GM21360 (cell line): ENCODE measurements around the gene SLC25A33.
"Not testable (repeated sequence)": the region's sequence is repeated elsewhere in the genome, so short reads cannot be mapped to it uniquely, and the experiment has no call there.

Experiments used
- ATAC-seq: cut with Tn5 transposase; IDR thresholded peaks from one replicate; pipeline ENCODE4 v1.9.1; 2021; ENCODE audit warnings: mild to moderate bottlenecking, moderate library complexity; ENCODE audit not compliant: unreplicated experiment

Gene SLC25A33, protein sequence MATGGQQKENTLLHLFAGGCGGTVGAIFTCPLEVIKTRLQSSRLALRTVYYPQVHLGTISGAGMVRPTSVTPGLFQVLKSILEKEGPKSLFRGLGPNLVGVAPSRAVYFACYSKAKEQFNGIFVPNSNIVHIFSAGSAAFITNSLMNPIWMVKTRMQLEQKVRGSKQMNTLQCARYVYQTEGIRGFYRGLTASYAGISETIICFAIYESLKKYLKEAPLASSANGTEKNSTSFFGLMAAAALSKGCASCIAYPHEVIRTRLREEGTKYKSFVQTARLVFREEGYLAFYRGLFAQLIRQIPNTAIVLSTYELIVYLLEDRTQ

DNA sequence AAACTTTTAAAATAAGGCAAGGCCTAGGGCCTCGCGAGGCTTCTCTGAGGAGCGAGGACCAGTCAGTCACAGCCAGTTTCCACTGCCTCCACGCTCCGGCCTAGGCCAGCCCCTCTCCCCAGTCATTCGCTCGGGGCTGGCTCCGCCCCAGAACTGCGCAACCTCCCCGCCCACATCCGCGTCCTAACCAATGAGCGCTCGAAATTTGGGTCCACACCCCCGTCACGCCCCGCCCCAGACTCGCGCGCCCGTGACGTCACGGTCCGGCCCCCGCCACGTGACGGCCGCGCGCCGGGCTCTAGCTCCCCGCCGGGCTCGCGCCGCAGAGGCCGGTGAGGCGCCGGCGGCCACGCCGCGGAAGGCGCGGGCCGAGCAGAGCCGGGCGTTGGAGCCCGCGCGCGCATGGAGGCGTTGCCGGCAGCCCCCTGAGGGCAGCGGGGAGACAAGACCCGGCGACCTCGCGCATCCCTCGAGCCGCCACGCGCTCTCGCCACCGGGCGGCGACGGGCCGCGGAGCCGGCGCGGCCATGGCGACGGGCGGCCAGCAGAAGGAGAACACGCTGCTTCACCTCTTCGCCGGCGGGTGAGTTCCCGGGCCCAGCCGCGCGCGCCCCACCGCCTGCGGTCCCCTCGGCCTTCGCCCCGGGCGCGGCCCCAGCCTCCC lies at the start of gene SLC25A33:
SLC25A33 (plus strand) TSS at position 301 of the 664 bp plus-strand sequence; CDS start at position 528, 227 bp downstream.
- peak; percentile 90 for ATAC-seq

DNA sequence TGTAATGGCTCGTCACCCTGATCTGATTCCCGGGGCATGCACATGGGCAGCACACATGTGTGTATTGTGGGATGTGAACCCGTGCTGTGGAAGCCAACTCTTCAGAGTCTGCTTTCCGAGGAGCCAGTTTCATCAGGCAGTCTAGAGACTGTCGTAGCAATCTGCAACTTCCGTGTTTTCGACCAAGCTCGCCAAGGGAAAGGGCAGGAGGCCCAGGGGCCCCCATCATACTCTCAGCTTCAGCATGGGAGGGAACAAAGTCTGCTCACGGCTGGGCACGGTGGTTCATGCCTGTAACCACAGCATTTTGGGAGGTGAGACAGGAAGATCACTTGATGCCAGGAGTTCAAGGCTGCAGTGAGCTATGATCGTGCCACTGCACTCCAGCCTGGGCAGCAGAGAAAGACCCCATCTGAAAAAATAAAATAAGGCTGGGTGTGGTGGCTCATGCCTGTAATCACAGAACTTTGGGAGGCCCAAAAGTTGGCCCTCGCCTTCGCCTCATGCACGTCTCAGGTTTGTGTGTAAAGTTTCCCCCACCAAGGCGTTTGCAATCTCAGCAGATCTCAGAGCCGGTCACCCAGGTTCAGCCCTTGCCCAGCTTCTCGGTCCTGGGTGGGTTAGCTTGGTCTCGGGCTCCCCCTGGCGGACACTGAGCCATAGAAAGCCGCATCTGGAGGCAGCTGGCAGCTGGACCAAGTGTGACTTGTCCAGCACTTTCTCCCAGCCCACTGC lies 48.5 kb upstream of the SLC25A33 start:
- no peak for ATAC-seq

DNA sequence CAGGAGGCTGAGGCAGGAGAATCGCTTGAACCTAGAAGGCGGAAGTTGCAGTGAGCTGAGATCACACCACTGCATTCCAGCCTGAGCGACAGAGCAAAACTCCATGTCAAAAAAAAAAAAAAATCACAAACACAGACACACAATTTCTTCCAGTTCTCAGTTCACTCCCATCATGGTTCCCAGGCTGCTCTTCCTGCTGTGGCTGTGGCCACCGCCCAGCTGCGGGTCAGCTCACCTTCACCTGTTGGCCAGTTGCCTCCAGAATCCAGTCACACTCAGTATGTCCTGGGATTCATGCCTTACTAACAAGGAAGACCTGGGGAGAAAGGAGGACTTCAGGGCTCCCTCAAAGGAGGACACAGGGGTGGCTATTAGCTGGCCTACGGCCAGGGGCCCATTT lies 45.9 kb upstream of the SLC25A33 start:
- no peak for ATAC-seq

DNA sequence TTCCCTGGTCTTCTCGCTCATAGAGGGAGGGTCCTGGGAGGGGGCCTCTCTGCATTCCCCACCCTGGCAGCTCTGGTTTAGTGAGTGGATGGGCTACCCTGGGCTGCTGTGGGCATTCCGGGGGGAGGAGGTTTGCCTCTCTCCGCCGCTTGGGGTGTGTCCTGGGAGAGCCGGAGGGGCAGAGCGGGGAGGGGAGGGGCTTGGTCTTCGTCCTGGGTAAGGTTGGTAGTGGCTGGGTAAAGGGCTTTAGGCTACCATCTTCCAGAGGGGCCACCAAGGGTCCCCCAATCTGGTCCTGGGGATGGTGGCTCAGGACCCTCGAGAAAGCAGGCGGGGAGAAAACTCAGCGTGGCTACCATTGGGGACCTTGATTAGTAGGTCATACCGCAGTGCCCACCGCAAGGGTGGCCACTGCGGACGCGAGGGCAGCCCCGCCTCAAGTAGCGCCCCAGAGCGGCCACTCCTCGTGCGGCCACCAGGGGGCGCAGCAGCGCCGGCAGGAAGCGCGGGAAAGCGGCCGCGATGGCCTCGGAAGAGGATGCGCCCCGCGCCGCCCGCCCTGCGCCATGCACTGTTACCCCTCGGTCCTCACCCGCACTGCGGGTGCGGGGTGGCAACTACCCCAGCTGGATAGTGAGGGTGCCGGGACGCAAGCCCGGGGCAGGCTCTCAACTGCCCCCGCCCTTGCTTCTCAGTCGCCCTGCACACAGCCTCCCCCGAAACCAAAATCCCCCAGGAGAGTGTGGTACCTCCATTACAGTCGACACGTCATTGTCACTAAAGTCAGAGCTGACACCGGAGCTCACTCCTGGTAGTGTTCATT lies 44.1 kb upstream of the SLC25A33 start:
- no peak for ATAC-seq

DNA sequence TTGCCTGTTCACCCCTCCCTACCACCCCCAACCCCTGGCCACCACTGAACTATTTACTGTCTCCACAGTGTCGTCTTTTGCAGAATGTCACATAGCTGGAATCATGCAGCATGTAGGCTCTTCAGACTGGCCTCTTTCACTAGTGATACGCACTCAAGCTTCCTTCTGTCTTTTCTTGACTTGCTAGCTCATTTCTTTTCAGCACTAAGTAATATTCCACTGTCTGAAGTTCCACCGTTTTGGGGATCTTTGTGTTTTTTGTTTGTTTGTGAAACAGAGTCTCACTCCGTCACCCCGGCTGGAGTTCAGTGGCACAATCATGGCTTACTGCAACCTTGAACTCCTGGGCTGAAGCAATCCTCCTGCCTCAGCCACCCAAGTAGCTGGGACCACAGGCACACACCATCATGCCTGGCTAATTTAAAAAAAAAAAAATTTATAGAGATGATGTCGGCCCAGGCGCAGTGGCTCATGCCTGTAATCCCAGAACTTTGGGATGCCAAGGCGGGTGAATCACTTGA lies 43.4 kb upstream of the SLC25A33 start:
- no peak for ATAC-seq

DNA sequence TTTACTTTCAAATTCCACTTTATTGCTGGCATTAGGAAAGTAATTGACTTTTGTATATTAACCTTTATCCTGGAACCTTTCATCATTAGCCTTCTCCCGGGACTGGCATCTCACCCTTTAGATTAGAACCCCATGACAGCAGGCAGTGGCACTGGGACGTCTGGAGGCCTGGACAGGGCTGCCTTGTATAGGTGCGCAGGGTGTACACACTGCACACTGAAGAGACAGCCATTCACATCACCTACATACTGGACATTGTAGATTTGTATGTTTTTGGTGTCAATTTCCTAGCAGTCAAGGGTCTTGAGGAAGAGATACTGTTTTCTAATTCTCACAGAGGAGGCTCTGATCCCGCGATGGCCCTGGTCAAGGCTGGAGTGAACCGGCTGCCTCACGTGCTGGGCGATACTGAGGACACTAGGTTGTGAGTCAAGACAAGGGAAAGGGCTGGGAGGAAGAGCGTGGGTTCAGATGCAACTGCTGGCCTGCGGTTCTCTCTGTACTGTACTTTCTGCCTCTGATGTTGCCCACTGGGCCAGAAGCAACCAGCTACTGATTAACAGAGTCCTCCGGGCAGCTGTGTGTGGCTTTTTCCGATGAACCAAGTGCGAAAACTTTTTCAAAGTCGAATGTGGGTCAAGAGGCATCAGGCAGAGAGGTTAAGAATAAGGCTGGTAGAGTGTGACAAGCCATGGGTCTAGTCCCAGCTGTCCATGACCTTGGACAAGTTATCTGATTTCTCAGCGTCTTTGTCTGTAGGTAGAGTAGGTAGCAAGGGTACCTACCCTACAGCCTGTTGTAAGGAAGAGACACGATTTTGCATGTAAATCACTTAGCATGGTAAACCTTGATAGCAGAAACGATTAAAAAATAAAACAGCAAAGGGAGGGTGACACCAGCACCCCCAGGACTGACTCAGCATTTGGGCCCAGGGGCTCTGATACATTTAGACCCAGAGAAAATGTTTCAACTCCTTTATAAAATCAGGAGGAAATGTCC lies 38.2 kb upstream of the SLC25A33 start:
- no peak for ATAC-seq

DNA sequence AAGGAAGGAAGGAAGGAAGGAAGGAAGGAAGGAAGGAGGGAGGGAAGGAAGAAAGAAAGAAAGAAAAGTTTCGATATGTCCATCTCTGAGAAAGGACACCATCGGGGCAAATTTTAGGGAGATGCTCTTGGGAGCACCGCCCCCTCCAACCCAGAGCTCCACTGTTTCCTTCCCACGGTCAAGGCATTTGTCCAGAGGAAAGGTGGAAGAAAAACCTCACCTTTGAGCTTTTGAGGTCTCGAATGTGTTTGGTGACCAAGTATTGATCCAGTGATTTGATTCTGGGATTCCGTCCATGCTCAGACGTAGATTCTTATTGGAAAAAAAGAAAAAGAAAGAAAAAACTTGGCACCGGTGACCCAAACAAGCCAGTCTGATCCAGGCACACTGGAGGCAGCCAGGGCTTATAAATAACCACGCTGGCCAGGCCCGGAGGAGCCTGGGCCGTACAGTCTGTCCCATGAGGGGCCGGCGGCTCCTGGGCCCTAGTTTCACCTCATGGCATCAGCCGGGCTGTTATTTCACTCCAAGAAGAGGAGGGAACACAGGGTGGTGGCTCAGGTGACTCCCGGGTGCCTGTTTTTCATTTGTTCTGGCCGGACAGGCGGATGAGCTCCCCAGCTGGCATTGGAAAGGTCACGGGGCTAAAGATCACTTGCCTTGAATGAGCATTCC lies 36.1 kb upstream of the SLC25A33 start:
- no peak for ATAC-seq

DNA sequence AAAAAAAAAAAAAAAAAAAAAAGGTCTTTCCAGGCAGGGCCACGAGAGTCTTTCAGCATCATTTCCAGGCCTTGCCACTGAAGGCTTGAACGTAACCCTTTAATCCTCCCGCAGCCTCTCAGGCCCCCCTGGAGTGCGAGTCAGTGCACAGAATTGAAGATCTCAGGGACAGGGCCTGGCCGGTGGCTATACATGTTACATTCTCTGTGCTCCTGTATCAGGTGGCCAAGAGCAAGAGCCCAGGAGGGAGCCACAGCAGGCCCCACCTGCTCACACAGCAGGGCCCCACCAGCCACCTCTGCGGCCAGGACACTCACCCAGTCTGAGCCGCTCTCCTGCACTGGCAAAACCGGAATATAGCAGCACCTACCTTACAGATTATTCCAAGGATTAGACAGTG lies 34.1 kb upstream of the SLC25A33 start:
- no peak for ATAC-seq

DNA sequence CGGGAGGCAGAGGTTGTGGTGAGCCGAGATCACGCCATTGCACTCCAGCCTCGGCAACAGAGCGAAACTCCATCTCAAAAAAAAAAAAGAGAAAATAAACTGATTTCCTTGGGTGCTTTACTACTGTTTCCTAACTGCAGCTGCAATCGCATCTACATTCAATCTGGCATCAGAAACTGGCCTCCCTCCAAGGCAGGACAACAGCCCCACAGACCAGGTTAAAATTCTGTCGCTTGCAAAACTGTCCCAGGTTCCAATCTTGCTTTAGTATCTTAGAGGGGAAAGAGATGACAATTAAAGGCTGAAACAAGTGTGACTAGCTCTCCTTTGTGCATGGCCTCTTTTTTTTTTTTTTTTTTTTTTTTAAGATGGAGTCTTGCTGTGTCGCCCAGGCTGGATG lies 32.4 kb upstream of the SLC25A33 start:
- no peak for ATAC-seq

DNA sequence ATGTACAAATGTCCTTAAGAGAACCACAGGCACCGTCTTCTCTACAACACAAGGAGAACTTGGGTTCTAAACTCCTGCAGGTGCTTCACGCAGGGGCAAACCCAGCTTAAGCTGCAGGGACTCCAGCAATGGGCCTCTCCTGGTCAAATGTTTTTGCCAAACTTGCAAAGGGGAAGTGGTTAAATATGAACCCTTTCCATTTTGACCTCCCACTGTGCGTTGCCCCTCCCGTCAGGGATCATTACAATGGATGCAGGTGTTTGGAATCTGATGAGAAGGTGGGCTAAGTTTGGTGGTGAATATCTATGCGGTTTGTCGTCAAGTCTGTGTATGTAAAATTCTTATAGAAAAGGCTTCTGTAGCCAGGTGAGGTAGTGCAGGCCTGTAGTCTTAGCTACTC lies 29.1 kb upstream of the SLC25A33 start:
- no peak for ATAC-seq

DNA sequence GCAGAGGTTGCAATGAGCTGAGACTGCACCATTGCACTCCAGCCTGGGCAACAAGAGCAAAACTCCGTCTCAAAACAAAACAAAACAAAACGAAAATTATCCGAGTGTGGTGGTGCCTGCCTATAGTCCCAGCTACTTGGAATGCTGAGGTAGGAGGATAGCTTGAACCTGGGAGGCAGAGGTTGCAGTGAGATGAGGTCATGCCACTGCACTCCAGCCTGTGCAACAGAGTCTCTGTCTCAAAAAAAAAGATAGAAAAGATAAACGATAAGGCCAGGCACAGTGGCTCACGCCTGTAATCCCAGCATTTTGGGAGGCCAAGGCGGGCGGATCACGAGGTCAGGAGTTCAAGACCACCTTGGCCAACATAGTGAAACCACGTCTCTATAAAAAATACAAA lies 23.7 kb upstream of the SLC25A33 start:
- ATAC-seq: not testable (repeated sequence)

DNA sequence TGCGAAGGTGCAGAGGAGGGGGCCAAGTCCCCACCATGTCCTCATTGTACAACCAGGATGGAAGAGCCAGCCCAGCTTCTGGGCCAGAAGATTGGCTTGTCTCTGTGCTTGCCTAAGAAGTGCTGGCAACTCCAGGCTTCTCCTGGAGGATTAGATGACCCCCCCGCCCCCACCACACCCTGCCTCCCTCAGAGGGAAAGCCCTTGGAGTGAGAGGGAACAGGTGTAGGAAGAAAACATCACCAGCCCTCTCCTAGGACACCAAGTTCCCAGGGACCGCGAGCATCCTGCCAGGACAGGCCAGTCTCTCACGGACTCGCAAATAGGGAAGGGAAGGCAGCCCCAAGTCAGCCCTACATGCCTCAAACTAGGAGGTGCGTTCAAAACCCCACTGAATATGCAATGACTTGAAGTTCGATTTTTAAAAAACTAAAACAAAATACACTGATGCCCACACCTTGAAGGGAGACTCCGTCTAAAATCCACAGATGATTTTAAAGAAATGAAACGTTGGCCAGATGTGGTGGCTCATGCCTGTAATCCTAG lies 20.7 kb upstream of the SLC25A33 start:
- no peak for ATAC-seq

DNA sequence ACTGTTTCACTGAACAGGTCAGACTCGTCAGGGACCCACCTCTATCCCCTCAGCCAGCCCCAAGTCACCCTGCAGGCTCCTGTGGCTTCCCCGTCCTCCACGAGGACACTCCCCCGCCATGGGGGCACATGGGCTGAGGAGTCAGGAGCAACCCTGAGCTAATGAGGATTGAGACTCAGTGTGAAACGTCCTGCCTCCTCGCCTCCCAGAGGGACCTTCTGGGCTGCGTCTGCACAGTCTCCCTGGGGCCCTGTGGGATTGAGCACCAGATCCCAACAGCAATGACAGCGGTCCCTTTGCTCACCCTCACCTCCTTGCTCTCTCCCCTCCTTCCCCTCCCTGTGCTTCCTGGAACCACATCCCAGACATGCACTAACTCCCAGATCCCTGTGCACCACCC lies 18.9 kb upstream of the SLC25A33 start:
- no peak for ATAC-seq

DNA sequence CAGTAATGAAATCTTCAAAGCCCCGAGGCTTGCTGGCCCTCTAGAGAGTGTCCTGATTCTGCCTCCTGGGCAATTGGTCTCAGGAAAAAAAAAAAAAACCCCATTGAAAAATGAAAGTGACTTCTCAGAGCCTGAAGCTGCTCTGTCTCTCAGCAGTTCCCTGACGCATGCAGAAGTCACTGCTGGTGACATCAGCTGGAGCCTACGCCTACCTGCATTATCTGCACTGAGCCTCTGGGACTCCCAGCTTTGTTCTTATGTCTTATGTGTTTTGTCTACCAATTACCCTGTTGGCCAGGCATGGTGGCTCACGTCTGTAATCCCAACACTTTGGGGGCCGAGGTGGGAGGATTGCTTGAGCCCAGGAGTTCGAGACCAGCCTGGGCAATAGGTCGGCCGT lies 10.1 kb upstream of the SLC25A33 start:
- ATAC-seq: no peak

DNA sequence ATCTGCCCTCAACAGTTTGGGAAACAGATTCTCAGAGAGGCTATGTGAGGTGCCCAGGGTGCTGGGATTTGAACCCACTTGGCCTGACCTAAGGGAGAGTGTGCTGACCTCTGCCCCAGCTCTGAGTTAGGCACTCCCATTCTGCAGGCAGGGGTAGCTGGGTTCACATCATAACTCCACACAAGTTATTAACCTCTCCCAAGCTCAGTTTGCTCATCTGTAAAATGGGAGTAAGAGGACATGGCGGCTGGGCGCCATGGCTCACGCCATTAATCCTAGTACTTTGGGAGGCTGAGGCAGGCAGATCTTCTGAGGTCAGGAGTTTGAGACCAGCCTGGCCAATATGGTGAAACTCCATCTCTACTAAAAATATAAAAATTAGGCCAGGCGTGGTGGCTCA lies 8.9 kb upstream of the SLC25A33 start:
- ATAC-seq: no peak

DNA sequence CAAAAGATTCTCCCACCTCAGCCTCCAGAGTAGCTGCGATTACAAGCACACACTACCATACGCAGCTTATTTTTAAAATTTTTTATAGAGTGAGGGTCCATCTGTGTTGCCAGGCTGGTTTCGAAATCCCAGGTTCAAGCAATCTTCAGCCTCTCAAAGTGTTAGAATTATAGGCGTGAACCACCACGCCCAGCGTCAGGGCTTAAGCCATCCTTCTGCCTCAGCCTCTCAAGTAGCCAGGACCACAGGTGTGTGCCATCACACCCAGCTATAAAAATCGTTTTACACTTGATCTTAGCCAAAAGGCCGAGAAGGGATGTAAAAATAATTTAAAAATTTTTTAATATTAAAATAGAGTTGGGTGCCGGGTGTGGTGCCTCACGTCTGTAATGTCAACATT lies 4.3 kb upstream of the SLC25A33 start:
- no peak for ATAC-seq

DNA sequence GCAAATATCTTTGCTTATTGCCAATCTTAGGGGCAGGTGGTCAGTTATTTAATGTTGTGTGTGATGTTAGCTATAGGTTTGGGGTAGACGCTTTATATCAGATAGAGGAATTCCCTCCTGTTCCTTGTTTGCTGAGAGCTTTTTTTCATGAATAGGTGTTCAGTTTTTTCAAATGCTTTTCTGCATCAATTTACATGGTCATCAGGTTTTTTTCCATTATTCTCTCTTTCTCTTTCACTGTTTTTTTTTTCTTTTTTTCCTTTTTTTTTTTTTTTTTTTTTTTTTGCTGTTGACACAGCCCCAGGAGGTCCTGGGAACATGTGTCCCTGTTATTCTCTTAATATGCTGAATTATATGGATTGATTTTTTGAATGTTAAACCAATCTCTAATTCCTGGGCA lies 3.0 kb upstream of the SLC25A33 start:
- ATAC-seq: no peak

DNA sequence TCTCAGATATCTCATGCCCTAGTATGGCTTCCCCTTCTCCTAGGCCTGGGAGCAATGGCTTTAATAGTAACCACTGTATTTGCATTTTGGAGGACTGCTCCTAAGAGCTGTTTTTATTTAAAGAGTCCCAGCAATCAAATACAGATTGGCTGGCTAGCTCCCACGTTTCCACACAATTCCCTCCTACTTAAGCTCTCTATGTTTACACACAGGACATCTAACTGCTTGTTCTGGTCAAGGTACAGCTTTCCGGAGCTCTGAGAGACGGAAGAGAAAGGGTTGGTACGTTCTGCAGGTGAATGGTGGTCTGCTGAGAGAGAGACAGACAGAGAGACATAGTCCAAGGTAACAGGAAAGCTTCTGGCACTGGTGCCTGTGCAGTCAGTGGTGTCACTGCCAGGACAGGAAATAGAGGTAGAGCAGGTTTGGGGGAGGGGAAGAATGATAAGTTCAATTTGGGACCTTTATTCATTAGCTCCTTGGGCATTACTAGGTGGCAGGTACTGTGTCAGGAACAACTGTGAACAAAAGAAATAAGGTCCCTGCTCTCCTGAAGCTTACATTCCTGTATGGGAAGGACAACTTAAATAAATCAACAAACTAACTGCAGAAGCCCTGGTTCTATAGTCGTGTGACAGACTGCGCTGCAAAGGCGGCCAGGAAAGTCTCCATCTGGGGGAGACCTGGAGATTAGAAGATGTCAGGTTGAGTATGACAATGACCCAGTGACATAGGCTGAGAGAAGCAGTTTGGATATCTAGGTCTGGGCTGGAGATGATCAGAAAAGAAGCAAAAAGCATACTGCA lies 1.2 kb upstream of the SLC25A33 start:
- no peak for ATAC-seq
